H7 (cell line): ENCODE results near the gene ZSCAN22. TPM values are rescaled to one million over a fixed set of nuclear protein-coding genes. Genes with fewer than 3 reads are reported as not detected.
A peak's percentile ranks its signal among the peaks of the same experiment; 100 is the strongest.
"Not testable (repeated sequence)": the region's sequence is repeated elsewhere in the genome, so short reads cannot be mapped to it uniquely, and the experiment has no call there.

ENCODE experiments used
- DNase-seq: peaks from one replicate; pipeline ENCODE4 v3.0.0; 2012
- H3K27me3 ChIP-seq: 2 replicates; pipeline ENCODE4 v1.6.0; 2011; ENCODE audit warnings: mild to moderate bottlenecking, low read length; ENCODE audit not compliant: control insufficient read depth, insufficient read depth
- H3K36me3 ChIP-seq: replicated peaks from 2 replicates; pipeline ENCODE4 v1.5.1; 2011; ENCODE audit warnings: low read length; ENCODE audit not compliant: control insufficient read depth, insufficient read depth
- H3K4me3 ChIP-seq: 2 replicates; pipeline ENCODE4 v1.5.1; 2011; ENCODE audit warnings: low read depth, mild to moderate bottlenecking, control low read depth, low read length, moderate library complexity; ENCODE audit not compliant: insufficient read depth
- total RNA-seq: library from RNA; depleted of rRNA; stranded (reverse); fragments of >200 nt; shearing (Covaris generic); gene quantifications from 2 replicates; pipeline ENCODE4 v1.2.3, GENCODE V29; 2014

Gene ZSCAN22
- total RNA-seq, 1 experiment from 2014 or later = 2.6 TPM

DNA sequence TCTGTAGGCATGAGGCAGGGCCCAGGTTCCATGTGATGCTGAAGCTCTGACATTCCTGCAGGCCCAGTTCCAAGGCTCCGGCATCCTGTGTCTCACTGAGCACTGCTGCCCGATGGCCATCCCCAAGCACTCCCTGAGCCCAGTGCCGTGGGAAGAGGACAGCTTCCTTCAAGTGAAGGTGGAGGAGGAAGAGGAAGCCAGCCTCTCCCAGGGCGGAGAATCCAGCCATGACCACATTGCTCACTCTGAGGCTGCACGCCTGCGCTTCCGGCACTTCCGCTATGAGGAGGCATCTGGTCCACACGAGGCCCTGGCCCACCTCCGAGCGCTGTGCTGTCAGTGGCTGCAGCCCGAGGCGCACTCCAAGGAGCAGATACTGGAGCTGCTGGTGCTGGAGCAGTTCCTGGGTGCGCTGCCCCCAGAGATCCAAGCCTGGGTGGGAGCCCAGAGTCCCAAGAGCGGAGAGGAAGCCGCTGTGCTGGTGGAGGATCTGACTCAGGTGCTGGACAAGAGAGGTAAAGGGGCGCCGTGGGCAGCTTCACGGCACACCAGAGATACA lies 8.0 kb downstream of the ZSCAN22 start:
- DNase-seq = no peak
- Histone ChIP-seq H3K4me3 (no peak overlapping the region), H3K27me3 (no peaks in the 10 kb centered on the region), H3K36me3 (peaks cover 3% of the 10 kb centered on the region)

DNA sequence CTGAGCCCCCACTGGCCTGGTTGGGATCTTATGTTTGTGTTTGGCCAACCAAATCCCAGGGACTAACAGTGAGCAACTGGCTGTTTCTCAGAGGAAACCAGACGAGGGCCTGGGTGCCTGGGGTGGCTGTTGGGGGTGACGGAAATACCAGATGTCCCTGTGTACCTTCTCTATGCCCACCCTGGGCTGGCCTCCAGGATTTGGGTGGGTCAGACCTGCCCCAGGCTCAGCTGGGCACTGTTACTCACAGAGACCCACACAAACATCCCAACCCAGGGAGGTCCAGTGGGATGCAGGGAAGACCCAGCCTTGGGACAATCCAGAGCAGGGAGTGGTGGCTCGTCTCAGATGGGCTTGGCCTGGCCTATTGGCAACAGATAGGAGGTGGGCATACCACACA lies 8.8 kb downstream of the ZSCAN22 start:
- DNase-seq = no peak
- no peak overlapping the region for H3K4me3 ChIP-seq
- peaks cover 3% of the 10 kb centered on the region for H3K36me3 ChIP-seq
- no peaks in the 10 kb centered on the region for H3K27me3 ChIP-seq

DNA sequence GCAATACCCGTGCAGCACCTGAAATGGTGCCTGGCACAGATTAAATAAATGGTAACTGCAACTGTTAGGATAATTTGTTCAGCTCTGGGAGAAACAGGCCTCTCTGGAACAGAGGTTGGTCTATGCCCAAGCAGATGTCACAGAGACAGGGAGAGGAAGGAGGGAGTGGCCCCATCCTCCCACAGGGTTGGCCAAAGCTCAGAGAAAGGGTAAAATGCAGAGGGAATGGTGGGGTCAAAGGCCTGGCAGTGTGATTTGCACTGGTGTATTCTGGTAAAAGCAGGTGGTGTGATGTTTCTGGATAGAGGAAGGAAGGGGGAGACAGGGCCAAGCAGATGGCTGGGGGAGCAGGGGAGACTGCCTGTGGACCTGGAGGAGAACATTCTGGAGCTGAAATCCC lies 9.4 kb downstream of the ZSCAN22 start:
- Histone ChIP-seq H3K36me3 (peaks cover 3% of the 10 kb centered on the region), H3K27me3 (no peaks in the 10 kb centered on the region), H3K4me3 (no peak overlapping the region)
- no peak for DNase-seq

DNA sequence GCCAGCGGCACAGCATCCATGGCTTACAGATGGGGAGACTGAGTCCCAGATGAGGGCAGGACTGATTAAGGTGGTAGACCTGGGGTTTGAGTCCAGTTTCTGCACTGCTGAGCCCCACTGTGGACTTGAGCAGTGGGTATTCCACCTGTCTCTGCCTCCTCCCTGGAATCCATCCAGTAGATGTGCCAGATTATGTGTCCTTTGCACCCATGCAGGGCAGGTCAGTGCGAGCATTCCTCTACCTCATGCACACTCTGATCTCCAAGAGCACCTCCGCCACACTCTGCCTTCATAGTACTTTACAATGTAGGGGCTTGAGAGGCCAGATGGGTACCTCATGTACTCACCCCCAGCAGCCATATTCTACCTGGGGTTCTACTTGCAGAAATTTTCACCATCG lies 10.0 kb downstream of the ZSCAN22 start:
- no peak for DNase-seq
- Histone ChIP-seq H3K4me3 (no peak overlapping the region), H3K36me3 (peaks cover 3% of the 10 kb centered on the region), H3K27me3 (no peaks in the 10 kb centered on the region)

DNA sequence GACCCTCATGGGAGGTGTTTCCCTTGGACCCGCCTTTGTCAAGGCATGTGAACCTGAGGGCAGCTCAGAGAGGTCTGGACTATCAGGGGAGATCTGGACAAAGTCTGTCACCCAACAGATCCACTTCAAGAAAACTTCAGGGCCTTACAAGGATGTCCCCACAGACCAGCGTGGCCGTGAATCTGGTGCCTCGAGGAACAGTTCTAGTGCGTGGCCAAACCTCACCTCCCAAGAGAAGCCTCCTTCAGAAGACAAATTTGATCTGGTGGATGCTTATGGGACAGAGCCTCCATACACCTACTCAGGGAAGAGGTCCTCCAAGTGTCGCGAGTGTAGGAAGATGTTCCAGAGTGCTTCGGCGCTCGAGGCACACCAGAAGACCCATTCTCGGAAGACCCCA lies 11.5 kb downstream of the ZSCAN22 start:
- no peak for DNase-seq
- H3K27me3 ChIP-seq = no peaks in the 10 kb centered on the region
- H3K4me3 ChIP-seq = no peak overlapping the region
- H3K36me3 ChIP-seq = peaks cover 3% of the 10 kb centered on the region

- H3K4me3 ChIP-seq = no peak overlapping the region
- peaks cover 3% of the 10 kb centered on the region for H3K36me3 ChIP-seq
- peak; percentile 91 for DNase-seq
- no peaks in the 10 kb centered on the region for H3K27me3 ChIP-seq
Observed at GRCh38 chr19:58338825-58339558, 12.2 kb downstream of the ZSCAN22 start.

GRCh38 chr19:58345558-58345957 lies 18.8 kb downstream of the ZSCAN22 start:
- peak; percentile 6 for DNase-seq
- no peak overlapping the region for H3K4me3 ChIP-seq
- H3K27me3 ChIP-seq = peaks cover 9% of the 10 kb centered on the region
- H3K36me3 ChIP-seq = no peaks in the 10 kb centered on the region

DNA sequence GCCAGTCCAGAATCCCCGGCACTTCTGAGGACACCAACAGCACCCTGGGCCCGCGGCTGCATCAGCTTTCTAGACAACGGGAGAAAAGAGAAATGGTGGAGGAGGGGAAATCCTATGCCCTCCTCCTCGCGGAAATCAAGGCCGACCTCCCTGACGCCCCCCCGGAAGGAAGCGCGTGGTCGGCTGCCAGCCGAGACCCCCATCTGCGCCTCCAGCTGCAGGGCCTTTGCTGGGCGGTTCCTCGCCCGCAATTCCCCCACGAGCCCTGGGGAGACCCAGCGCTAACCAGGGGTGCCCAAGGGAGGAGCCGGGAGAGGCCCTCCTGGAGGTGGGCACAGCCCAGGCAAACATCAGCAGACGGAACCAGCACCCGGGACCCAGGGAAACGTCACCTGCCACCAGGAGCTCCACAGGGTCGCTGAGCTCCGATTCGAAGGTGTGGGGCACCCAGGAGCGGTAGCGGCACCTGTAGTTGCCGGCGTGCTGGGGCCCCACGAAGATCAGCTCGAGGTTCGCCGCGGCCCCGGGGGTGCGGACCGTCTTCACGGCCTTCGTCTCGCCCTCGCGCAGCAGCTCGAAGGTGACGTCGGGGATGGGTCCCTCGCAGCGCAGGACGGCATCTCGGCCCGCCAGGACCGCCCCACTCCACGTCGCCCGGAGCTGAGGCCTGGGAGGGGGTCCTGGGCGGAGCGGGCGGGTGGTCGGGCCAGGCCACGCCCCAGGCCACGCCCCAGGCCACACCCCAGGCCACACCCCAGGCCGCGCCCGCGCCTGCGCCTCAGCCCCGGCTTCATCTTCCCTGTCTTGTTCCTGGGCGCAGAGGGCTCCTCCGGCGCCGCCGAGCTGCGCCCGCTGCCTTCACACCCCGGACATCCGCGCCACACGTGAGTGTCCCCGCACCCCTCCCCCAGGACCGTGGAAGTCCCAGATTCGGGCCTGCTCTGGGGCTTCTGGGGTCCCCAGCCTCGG lies 20.5 kb downstream of the ZSCAN22 start:
- H3K4me3 ChIP-seq = peak overlapping the region; percentile 93
- H3K36me3 ChIP-seq = no peaks in the 10 kb centered on the region
- peaks cover 9% of the 10 kb centered on the region for H3K27me3 ChIP-seq
- DNase-seq = peak; percentile 100

DNA sequence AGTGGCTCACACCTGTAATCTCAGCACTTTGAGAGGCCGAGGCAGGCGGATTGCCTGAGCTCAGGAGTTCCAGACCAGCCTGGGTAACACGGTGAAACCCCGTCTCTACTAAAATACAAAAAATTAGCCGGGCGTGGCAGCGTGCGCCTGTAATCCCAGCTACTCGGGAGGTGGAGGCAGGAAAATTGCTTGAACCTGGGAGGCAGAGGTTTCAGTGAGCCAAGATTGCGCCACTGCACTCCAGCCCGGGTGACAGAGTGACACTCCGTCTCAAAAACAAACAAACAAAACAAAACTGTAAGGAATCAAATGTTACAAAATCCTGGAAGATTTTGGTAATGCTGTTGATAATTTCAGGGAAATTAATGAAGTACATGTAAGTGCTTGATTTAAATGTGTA lies 21.3 kb downstream of the ZSCAN22 start:
- not testable (repeated sequence) for DNase-seq, H3K27me3 ChIP-seq, H3K36me3 ChIP-seq
- H3K4me3 ChIP-seq = peak overlapping the region; percentile 93

DNA sequence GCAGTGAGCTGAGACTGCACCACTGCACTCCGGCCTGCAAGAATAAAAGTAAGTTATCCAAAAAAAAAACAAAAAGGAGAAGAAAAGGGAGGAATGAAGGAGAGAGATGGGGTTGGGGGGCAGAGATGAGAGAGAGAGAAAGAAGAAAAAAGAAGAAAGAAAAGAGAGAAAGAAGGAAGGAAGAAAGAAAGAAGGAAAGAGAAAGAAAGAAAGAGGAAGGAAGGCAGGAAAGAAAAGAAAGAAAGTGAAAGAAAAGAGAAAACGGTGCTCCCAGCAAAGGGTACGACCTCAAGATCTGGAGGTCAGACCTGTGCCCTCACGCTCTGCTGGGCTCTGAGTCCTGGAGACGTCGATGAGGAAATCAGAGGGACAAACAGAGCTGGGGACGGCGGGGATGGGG lies 22.8 kb downstream of the ZSCAN22 start:
- Histone ChIP-seq H3K27me3 (peaks cover 9% of the 10 kb centered on the region), H3K36me3 (no peaks in the 10 kb centered on the region), H3K4me3 (no peak overlapping the region)
- DNase-seq = no peak

DNA sequence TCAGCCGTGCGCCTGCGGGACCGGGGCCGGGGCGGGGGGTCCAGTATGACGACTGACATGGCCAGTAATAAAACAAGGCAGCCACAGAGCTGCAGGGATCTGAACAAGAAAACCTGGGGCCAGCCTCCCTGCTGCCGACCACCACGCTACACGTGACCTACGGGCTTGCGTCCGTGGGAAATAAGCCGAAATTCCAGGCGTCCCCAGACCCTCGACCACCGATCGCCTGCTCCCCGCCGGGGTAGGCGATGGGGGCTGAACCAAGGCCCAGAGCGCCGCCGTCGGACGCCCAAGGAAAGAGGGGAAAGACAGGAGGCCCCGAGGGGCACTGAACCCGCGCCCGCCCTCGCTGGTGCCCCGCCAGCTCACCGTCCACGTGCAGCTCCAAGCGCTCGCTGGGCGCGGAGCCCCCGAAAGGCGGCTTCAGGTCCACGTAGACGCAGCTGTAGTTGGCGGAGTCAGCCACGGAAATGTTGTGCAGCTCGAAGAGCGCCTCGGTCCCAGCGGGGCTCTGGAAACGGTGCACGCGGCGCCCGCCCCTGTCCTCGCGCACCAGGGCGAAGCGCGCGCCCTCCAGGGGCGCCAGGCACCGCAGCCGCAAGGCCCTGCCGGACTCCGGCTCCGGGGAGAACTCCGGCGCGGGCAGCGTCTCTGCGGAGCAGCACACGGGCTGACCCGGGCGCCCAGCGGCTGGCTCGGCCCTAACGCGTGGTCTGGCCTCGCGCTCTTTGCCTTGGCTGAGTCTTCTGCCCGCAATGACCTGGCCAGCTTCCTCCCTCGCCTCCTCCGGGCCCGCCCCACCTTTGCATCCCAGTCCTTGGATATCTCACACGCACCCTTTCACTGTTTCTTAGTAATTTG lies 23.4 kb downstream of the ZSCAN22 start:
- Histone ChIP-seq H3K4me3 (no peak overlapping the region), H3K27me3 (peaks cover 9% of the 10 kb centered on the region), H3K36me3 (no peaks in the 10 kb centered on the region)
- peak; percentile 55 for DNase-seq

- Histone ChIP-seq H3K27me3 (peaks cover 9% of the 10 kb centered on the region), H3K4me3 (no peak overlapping the region), H3K36me3 (no peaks in the 10 kb centered on the region)
- DNase-seq = peak; percentile 45
Observed at GRCh38 chr19:58350871-58351557, 24.2 kb downstream of the ZSCAN22 start.

DNA sequence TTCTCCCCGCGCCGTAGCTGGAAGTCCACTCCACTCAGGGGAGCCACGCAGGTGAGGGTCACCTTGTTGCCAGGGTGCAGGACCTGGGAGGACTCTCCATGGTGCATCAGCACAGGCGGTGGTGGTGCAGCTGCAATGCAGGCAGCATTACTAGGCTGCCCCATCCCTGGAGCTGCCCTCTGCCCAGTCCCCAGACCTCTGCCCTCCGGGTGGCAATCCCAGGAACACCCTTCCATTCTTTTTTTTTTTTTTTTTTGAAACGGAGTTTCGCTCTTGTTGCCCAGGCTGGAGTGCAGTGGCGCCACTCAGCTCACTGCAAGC lies 24.7 kb downstream of the ZSCAN22 start:
- Histone ChIP-seq H3K4me3 (no peak overlapping the region), H3K27me3 (peaks cover 8% of the 10 kb centered on the region), H3K36me3 (no peaks in the 10 kb centered on the region)
- DNase-seq = peak; percentile 23
